GM18519 (cell line): ENCODE measurements around the gene SRCAP.

Source experiments
- ATAC-seq: cut with Tn5 transposase; IDR thresholded peaks from one replicate; pipeline ENCODE4 v1.9.1; 2021; ENCODE audit warnings: mild to moderate bottlenecking, moderate library complexity; ENCODE audit not compliant: unreplicated experiment, low FRiP score

Gene SRCAP

DNA sequence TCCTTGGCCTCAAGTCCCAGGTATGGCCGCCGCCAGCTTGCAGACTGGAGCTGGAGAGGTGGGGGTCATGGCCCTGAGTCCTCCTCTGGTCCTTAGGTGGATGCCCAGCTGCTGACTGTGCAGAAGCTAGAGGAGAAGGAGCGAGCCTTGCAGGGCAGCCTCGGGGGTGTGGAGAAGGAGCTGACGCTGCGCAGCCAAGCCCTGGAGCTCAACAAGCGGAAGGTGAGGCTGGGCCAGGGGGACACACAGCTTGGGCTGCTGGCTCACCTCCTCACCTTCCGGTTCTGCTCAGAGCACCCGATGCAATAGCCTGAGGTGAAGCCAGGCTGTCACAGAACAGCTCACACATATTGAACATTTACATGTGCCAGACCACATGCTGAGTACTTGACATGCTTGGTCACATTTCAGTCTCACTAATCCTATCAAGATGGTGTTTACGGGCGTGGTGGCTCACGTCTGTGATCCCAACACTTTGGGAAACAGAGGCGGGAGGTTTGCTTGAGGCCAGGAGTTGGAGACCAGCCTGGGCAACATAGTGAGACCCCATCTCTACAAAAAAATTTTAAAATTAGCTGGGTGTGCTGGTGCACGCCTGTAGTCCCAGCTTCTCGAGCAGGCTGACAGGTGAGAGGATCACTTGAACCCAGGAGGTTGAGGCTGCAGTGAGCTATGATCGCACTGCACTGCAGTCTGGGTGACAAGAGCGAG, 70.6 kb downstream of the SRCAP start:
- no peak for ATAC-seq

DNA sequence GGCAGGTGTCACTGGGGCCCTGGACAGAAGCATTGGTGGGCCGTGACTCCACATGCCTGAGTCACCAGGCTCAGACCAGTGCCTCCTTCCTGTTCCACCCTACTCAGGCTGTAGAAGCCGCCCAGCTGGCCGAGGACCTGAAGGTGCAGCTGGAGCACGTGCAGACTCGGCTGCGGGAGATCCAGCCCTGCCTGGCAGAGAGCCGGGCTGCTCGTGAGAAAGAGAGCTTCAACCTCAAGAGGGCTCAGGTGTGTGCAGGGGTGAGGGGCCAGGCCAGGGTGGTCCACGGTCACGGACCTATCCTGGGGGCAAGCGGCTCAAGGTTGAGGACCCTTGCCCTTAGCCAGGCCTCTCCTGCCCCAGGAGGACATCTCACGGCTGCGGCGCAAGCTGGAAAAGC, 72.8 kb downstream of the SRCAP start:
- no peak for ATAC-seq

DNA sequence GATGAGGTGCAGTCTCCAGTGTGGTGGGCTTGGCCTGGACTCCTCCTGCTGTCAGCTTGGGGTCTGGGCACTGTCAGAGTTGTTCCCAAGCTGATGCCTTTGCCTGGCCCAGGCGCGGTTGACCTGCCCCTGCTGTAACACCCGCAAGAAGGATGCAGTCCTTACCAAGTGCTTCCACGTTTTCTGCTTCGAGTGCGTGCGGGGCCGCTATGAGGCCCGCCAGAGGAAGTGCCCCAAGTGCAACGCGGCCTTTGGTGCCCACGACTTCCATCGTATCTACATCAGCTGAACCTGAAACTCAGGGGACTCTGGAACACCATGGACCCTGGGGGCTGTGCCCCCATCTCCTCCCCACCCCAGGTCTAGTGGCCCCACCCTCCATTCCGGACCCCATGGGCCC, 74.9 kb downstream of the SRCAP start:
- ATAC-seq = no peak

DNA sequence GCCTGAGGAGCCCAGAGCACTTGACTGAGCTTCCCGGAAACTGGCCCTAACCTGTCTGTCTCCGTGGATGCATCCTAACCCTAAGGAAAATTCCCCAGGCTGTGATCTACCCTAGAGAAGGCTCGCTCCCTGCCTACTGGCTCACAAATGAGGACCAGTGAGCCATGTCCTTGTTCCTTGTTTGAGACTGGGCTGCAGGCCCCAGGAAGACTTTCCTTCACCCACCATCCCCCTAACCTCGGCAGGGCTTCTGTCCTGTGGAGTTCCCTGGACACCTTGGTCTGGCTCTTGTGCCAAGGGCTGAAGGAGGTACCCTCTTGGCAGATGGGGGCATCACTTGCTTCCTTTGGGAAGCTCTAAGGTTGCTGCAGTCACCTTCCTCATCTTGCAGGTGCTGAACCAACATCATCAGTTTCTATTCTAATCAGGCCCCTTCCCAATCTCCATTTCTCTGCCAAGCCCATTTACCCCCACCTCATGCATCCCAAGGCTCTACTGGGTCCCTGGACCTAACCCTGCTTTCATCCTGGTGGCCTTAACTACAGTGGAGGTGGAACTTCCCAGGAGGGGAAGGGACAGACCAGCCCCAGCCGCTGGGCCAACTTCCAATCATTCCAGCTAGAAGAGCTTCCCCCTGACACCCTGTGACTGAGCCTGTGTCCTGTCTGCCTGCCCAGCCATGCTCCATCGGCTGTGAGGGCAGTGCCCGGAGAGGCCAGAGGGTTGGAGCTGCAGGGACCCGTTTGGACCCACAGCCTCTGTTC, 75.6 kb downstream of the SRCAP start:
- ATAC-seq = no peak

DNA sequence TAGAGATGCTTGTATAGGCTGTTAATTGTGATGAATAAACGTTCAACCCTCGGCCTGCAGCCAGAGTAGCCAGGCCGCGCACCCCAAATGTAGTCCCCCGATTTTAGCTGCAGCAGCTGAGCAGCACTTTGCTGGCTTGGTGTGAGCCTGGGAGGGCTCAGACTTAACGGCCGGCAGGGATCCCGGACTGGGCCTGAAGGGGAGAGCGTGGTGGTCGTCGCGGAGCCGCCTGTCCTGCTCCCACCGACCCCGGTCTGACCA, 76.1 kb downstream of the SRCAP start:
- ATAC-seq = no peak

DNA sequence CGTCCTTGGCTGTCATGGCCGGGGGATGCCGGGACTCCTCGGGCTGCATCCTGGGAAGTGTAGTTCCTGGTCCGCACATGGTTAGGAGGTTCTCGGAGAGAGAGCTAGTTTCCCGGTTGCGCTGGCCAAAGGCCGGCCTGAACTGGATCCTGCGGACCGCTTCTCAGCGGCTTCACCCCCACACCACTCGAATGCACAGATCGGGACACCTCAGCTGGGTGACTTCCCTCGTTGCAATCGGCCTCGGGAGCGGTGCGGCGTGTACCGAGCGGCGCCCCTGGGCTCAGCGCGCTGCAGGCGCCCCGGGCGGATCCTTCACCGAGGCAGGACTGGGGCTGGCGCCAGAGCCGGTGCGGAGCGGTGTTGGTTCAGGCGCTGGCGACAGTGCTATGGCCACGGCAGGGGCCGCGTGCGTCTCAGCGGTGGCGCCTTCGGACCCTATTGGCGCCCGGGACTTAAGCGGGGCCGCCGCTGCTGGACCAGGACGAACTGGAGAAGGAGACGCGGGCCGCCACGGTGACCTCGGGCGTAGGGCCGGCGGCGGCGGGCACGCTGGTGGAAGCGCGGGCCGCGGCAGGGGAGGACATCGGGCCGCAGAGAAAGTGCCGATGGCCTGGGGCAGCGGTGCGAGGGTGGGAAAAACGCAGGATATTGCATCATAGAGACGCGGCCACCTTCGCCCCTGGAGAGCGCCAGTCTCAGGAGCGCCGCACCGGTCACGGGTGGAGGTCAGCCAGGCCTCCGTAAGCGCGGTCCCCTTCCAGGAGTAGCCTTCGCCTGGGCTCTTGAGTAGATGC, 76.6 kb downstream of the SRCAP start:
- ATAC-seq = no peak

DNA sequence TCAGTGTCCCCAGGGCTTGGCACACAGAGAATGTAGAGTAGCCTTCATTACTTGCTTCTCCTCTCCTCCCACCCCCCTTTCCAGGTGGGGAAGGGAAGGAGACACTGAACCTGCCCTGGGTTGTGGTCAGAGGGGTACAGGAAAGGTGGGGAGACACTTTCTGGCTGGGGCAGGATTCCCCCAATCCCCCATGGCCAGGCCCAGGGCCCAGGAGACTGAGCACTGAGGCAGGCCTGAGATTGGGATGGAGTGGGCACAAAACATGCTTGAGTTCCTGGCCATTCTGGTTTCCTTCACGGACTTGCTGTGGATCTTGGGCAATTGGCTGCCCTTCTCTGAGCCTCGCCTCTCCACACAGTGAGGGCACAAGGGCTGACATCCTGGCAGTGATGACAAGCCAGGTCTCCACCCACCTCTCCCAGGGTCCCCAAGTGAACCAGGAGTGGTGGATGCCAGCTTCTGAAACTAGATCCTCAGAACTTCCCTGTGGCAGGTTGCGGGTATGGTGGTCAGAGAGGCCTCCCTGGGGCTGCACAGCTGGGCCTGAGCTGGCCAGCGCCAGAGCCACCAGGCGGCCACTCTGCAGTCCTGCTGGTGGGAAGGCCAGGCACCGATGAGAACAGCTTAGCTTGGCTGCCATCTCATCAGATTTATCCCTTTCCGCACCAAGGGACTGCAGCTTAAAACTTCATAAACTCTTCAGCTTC, 78.8 kb downstream of the SRCAP start:
- ATAC-seq = no peak

DNA sequence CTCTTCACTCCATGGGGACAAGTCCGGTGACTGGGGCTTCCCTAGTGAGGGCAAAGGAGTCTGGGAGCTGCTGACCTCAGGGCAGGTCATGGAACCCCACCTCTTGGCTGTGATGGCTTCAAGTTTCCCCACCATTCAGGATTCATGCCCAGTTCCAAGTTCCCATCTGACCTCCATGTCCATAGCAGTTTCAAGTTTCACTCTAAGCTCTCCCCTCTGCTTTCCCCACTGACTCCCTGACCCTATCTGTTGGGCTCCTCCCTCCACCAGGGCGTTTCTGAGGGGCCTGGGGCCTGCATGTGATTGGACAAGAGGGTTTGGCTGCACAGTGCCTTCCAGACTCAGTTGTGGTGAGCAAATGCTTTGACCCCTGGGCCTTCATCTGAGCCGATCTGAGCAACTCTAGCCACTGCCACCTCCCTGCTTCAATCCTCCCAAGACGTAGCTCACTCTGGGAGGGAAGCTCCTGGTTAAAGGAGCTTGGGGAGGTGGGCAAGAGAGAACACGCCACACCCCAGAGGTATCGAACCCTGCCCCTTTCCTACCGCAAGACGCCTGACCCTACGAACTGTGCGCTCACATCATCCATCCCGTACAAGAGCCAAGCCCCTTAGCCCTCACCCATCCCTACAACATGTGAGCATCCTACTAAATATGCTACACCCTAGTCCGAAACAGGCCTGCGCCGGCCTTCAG, 79.7 kb downstream of the SRCAP start:
- no peak for ATAC-seq

DNA sequence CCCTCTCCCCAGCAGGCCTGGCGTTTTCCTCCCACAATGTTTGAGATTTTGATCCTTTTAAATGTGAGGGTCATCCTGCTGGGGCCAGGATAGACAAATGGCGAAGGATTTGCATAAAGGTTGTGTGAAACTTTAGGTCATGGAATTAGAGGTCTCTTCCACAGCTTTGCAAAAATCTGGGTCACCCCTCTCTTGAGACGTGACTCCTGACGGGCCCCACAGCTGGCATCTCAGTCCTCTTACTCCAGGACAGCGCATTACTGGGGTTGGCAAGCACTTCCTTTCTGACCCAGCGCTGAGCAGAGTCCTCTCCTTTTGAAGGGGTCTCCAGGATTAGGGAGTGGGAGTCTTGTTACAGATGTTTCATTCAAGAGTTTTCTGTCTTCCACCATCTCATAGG, 80.6 kb downstream of the SRCAP start:
- ATAC-seq = no peak

DNA sequence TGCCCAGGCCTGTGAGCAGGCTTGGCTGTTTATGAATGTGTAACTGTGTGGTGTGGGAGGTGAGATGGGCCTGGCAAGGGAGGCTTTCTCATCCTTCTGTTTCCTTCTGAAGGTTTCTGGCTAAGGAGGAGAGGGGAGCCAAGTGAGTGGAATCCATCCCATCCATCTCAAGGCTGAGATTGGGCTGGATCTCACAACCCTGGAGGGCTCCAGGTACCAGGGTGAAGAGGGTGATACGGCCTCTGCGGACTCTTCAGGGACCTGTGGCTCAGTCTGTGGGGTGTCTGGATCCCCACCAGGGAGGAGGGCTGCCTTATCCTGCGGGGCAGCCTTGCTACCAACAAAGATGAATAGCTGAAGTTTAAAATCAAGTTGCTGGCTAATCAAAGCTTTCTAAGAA, 81.0 kb downstream of the SRCAP start:
- ATAC-seq = no peak

DNA sequence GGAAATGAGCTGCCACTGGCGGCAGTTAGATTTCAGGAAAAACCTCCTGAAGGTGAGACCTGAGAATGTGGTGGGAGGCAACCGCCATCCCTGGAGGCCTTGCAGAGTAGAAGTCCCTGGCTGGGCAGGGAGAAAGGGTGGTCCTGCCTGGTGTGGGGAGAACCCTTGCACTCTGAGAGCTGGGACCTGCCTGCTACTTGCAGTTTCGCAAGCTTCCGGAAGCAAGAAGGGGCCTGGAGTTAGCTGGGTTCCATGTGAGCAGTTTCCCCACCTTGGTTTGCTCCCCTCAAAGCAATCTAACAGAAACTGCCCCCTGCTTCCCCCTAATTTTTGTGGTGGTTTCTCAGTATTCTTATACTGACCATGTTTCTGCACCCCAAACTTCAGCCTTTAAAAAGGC, 81.6 kb downstream of the SRCAP start:
- no peak for ATAC-seq

DNA sequence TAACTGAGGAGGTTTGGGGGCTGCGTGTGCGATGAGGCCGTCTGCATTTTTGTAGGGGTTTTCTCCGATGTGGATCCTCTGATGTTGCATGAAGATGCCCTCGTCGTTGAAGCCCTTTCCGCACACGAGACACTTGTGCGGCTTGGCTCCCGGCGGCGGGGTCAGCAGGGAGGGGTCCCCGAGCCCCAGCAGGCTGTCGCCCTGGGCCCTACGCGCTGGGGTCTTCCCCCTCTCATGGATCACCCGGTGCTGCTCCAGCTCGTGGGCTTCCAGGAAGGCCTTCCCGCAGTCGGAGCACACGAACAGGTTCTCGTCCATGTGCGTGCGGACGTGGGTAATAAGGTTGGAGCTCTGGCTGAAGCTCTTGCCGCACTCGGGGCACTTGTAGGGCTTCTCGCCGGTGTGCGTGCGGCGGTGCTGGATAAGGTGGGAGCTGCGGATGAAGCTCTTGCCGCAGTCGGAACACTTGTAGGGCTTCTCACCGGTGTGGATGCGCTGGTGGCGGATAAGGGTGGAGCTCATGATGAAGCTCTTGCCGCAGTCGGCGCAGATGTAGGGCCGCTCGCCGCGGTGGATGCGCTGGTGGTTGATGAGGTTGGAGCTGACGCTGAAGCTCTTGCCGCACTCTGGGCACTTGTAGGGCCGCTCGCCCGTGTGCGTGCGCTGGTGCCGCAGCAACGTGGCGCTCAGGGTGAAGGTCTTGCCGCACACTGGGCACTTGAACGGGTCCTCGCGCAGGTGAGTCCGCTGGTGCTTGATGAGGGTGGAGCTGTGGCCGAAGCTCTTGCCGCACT, 83.7 kb downstream of the SRCAP start:
- ATAC-seq = no peak

DNA sequence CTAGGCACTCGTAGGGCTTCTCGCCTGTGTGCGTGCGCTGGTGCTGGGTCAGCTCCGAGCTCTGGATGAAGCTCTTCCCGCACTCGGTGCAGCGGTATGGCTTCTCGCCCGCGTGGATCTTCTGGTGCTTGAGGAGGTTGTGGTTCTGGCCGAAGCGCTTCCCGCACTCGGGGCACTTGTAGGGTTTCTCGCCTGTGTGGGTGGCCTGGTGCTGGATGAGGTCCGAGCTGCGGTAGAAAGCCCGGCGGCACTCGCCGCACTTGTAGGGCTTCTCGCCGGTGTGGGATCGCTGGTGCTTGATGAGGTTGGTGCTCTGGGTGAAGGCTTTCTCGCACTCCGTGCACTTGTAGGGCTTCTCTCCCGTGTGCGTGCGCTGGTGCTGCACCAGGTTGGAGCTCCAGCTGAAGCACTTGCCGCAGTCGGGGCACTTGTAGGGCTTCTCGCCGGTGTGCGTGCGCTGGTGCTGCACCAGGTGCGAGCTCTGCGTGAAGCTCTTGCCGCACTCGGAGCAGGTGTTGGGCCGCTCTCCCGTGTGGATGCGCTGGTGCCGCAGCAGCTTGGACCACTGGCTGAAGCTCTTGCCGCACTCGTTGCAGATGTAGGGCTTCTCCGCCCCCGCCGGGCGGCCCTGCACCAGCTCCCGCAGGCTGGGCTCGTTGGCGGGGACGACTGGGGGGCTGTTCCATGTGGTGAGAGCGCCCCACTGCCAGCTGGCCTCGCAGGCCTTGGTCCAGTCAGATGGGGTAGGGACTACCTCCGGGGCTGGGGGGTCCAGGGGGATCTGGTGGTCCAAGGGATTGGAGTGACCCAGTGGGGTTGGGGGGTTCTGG, 84.5 kb downstream of the SRCAP start:
- no peak for ATAC-seq

DNA sequence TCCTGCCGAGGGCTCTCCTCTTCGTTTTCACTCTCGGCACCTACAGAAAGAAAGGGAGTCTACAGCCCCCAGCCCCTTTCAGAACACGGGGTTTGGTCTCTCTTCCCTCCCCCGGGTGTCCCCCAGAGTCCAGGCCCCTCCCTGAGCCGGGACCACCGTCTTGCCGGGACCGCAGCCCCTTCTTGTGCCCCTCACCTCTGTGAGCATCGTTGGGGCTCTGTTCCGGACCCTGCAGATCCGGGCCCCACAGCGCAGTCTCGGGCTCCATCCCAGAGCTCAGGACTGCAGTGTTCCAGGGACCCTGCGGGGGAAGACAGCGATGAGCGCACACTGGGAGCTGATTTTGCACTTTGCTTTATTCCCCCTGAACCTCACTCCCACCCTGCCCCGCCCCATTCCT, 85.2 kb downstream of the SRCAP start:
- ATAC-seq = no peak

DNA sequence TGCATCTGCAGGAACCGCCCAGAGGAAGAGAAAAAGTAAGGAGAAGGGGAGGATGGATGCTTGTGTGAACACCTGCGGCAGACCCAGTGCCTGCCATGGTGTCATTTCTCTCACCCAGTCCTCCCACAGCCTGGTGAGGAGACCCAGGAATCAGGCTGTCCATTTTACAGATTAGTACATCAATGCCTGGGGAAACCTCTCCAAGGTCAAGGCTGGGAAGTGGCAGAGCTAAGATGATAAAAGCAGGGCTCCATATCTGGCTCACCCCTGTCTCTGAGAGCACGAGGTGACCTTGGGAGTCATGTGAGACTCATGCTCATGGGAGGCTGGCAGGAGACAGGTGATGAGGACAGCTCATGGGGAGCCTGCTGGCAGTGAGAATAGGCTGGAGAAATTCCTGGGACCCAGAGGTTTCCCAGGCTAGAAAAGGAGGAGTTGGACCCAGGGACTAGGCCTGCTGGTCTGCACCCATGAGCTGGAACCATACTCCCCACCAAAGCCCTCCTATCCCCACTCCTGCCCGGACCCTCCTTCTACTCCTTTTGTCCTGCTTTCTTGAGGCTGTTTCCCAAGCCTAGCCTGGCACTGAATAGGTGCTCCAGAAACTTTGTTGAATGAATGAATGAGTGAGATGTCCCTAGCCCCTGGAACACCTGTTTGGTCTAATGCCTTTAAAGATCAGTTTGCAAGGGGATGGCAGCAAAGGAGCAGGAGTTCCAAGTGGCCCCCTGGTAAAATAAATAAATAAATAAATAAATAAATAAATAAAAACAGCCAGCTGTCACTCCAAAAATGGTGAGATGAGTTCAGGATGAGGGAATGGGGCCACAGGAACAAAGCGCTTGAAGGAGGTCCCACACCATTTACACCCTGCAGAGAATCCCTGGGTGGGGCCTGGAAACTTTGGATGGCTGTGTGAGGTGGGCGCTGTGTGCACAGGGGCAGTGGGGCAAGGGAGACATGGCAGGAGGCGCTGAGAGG, 86.4 kb downstream of the SRCAP start:
- no peak for ATAC-seq

DNA sequence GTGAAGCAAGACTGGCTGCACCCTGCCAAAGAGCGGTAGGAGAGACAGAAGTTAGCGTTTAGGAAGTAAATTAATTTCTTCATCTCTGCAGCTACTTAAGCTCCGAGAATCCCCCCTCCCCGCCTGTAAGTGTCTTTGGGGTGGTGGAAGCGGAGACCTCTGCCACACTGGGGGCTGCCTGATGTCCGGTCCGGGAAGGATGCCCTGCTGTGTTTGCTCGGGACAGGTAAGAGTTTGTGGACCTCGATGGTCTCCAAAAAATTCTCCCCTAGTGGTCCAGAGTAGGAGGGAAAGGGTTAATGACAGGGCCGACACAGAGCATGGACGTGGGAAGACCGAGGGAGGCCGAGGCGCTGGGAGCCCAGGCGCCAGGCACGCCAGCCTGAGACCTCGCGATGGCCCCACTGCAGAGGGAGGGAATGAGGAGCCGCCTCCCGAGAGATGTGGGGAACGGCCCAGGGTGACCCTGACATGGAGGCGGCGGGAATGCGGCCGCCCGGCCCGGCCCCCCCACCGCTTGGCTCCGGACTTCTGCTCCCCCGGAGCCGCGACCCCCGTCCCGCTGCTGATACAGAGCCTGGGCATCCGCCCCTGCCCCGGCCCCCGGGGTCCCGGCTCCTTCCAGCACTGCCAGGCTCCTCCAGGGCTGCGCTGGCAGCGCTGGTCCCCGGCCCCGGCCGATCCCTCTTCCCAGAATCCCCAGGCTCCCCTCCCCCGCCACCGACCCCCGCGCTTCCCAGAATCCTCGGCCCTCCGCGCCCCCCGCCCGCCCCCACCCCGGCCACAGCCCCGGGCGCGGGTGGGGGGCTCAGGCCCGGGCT, 87.4 kb downstream of the SRCAP start:
- no peak for ATAC-seq
